ENCODE results near the gene LCOR.

- TF ChIP-seq POLR2A (IDR thresholded peaks at IDR 0.05) (no peak), CTCF (IDR thresholded peaks at IDR 0.05) (no peak)
These were observed 206.6 kb downstream of the LCOR start for GRCh38 chr10:97038688-97039087.

All from Peyer's patch (tissue), 4 donors.